MM.1S (cell line): ENCODE measurements around the gene DUSP15.

Source experiments
- CTCF ChIP-seq: fragments of 300-600 bp; sonication (generic); IDR thresholded peaks from 2 replicates; pipeline ENCODE4 v1.5.1; 2016; ENCODE audit warnings: antibody characterized with exemption, low read length, mixed read lengths
- EZH2 ChIP-seq: fragments of 300-600 bp; sonication (generic); optimal IDR thresholded peaks from 2 replicates; pipeline ENCODE3; 2017; ENCODE audit warnings: low read depth, mild to moderate bottlenecking, antibody characterized with exemption, low read length, mixed read lengths
- EZH2phosphoT487 ChIP-seq: fragments of 300-600 bp; sonication (generic); IDR thresholded peaks from 2 replicates; pipeline ENCODE4 v1.6.1; 2018; ENCODE audit warnings: antibody characterized with exemption, low read length

- TF ChIP-seq EZH2phosphoT487, result no peak
- no peak for TF ChIP-seq CTCF
- no peak for TF ChIP-seq EZH2
These were observed 20.3 kb upstream of the DUSP15 start for GRCh38 chr20:31890646-31891045.
